Inflammatory macrophage (primary cell): ENCODE measurements around the gene ACTG1.
"Not testable (repeated sequence)": the region's sequence is repeated elsewhere in the genome, so short reads cannot be mapped to it uniquely, and the experiment has no call there.

Experiments
- DNase-seq, 2 donors: peaks; one replicate each; pipeline ENCODE4 v3.0.0-alpha.2; 2020 to 2022

Gene ACTG1

DNA sequence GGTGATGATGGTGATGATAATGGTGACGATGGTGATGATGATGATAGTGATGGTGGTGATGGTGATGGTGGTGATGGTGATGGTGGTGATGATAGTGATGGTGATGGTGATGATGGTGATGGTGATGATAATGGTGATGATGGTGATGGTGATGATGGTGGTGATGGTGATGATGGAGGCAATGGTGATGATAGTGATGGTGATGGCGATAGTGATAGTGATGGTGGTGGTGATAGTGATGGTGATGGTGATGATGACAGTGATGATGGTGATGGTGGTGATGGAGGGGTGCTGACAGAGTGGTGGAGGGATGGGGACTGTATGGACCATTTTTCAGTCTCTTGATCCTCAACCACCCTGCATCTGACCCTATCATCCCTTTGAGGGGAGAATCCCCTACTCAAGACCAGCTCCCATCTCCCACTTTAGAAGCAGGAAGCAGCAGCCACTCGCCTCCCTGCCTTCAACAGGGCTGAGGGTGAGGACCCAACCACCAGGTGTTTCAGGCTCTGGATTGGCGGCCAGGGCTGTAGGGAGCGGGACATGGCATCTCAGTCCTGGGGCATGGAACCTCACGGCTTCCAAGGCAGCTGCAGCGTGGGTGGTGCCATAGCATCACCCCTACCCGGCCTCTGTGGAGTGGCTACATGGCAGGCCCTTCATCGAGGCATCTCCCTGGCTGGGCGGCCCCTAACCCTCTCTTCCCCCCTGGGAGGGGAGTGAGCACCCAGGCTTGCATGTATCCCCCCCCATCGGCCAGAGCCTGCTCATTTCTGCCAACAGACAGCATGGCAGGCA lies 20.1 kb upstream of the ACTG1 start:
- no peak for DNase-seq

- DNase-seq = not testable (repeated sequence)
Observed at GRCh38 chr17:81531998-81532404, 19.4 kb upstream of the ACTG1 start.

GRCh38 chr17:81531013-81531412 lies 18.4 kb upstream of the ACTG1 start:
- DNase-seq = not testable (repeated sequence)

DNA sequence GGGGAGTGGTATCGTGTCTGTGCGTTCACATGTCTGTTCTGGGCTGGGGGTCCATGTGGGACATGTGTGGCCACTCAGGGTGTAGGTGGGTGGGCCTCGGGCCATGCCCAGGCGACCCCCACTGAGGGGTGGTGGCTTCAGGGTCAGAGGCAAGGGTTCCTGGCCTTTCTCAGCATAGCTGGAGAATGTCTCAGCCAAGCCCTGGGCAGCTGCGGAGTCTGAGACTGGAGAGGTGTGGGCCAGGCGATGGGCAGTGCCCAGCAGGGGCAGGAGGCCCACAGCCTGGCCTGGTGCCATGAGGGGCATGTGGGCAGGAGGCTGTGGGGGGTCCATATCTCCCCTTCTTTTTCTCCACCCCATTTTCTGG lies 16.8 kb upstream of the ACTG1 start:
- DNase-seq = no peak

- no peak for DNase-seq
Observed at GRCh38 chr17:81528651-81529436, 16.2 kb upstream of the ACTG1 start.

GRCh38 chr17:81528384-81528650 lies 15.7 kb upstream of the ACTG1 start:
- DNase-seq = no peak

DNA sequence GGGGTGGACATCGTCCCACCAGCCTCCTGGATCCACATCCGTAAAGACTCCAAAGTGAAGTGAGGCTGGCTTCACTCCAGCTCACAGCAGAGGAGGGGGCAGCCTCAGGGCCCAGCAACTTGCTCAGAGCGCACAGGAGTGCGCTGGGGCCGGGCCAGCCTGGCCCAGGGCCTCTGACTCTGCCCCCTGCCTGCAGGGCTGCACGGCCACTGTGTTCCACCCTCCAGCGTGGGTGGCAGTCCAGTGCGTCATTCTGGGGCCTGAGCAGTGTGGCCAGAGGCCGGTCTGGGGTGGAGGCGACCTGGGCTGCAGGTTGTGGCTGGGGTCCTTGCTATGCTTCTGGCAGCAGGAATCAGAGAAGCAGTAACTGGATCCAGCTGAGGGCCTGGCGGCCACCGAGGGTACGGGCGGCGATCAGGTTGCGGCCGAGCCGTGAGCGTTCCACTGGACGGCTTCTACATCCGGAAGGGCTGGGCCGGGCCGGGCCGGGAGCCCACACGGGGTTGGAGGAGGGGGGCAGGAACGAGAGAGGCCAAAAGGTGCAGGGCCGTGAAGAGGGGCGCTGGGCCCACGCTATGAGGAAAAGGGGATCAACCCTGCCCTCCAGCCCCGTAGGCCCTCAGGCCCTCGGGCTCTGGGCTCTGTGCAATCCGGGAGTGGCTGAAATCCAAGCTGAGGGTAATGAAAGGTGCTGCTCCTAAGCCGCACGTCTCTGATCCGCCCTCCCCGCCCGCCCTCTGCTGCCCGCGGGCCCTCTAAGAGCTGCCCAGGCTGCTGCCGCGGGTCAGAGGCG lies 15.2 kb upstream of the ACTG1 start, which contains the start of gene FSCN2:
Gene FSCN2 (plus strand): TSS at position 787 of the 793 bp plus-strand sequence. CDS start 155 bp downstream, outside the sequence.
- DNase-seq = no peak

GRCh38 chr17:81526662-81527571 lies 14.3 kb upstream of the ACTG1 start:
- no peak for DNase-seq

DNA sequence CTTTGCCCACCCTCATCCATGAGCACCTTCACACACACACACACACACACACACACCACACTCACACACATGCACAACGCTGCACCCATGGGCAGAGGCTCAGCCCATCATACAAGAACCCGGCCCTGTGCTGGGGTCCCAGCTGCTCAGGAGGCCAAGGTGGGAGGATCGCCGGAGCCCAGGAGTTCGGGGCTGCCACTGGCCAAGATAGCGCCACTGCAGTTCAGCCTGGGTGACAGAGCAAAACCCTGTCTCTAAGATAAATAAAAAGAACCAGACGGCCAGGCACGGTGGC lies 12.2 kb upstream of the ACTG1 start:
- DNase-seq = no peak

DNA sequence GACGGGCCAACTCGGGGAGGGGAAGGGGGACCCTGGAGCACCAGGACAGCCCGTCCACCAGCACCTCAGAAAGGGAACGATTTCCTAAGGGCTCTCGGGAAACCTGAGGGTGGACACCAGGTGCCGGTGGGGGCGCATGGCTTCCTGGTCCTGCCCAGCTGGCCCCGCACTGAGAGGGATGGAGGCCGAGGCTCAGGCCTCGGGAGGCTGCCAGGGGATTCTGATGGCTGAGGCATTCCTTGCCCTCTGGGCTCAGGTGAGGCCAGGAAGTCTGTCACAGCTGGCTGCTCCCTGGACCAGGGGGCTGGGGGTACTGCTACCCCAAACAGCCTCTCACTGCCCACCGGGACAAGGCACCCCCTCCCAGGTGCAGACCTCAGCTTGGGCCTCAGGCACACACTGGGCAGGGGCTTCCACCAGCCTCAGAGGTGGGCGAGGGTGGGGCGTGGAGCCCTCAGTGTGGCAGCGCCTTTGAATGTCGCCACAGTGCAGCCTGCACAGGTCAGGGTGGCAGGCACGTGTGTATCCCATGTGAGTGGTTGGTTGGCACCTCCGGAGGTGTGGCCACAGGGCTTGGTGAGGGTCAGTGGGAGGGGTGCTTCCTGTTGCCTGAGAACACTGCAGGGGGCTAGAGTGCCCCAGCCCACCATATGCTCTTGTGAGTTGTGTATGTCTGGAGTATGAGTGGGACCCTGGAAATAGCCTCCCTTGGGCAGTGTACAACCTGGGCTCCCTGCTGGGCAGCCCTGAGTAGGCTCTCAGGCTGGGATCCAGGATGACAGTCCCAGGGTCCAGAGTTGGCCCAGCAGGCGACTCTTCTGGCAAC lies 11.7 kb upstream of the ACTG1 start:
- no peak for DNase-seq

- DNase-seq = no peak
Observed at GRCh38 chr17:81523402-81524038, 10.9 kb upstream of the ACTG1 start.

DNA sequence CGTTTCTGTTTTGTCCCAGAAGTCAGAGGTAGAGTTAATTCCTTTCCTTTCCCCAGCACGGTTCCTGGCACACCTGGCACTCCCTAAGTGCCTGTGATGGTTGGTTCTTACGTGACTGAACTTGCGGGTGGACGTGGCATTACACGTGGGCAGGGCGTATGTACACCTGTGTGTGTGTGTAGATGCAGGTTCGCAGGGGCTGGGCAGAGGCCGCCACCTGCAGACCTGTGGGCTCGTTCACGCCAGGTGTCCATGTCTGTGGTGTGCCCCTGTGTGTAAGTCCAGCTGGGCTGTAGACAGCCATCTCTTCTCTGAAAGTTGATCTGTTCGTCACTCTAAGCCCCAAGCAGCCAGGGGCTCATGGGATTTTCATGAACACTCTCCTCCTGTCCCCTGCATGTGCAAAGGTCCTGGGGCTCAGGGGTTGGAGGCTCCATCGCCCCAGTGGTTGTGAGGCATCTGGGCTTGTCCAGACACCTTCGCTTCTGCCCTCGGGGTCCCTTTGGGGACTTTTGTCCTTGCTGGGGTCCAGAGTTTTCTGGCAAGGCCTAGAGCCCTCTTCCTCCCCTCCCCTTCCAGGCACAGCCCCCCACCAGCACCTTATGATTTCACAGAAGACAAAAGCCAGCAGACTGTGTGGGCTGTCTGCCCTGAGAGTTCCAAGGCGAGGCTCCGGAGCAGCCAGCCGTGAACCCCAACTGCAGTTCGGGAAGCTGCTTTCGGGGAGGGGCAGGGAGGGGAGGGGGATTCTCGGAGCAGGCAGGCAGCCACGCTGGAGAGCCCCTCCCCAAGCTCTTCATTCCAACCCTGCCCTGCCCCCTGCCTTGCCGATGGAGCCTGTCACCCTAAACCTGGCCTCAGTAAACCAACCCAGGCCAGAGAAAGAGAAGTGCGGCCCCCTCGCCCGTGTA lies 10.1 kb upstream of the ACTG1 start:
- peak in 1 of 2 donors; percentile 42 for DNase-seq

DNA sequence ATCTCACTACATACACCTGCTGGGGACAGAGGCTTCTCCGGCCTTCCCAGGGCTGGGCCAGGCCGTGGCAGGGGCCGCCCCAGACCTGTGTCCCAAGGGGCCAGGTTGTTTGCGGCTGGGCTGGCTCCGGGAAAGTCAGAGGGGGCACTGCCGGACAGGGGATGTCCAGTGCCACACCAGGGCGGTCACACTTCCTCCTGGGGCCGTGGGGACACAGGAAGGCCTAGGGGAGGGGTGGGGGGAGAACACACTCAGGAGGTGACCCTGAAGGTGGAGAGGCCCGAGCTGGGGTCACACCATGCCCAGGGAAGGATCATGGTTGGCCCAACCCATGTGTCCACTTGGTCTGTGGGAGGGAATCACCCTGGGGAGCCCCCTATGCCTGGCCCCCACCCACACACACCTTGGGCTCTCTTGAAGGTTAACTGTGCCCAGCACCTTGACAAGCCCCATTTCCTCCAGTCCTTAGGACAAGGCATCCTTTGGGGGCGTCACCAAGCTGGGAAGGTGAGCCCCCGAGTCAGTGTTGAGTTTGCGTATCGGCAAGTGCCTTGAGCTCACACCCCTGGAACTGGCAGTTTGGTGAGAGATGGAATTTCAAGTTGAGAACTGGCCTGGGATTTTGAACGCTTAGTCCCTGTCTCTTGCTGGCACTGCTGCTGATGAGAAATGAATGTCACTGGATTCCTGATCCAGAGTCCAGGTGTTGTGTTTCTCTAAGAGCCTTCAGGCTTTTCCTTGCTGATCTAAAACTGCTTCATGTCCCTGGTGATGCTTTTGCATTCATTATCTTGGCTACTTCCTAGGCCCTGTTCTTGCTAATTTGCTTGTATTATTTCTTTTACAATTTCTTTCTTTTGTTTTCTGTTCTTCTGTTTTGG lies 7.7 kb upstream of the ACTG1 start:
- DNase-seq = no peak

GRCh38 chr17:81519284-81520020 lies 6.9 kb upstream of the ACTG1 start:
- peak in 1 of 2 donors; percentile 35 for DNase-seq

DNA sequence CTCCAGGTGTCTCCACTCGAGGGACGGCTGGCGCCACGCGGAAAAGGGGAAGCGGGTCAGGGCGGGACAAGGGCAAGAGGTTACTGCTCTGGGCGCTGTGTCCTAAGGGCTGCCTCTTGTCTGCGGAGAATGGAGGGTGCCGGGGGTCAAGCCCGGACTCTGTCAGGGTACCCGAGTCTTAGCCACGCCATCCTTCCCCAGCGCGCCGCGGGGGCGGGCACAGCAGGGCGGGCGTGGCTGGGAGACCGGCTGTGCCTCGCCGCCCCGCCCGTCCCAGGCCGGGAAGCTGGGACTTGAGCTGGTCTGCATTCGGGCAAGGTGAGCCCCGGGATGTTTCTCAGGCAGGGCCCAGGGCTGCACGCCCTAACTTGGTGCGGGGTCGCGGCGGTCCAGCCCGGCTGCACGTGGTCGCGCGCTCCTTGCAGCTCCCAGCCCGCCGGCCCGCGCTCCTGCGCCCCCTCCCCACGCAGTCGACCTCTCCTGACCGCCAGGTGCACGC lies 6.2 kb upstream of the ACTG1 start:
- peak; percentile 37 for DNase-seq

DNA sequence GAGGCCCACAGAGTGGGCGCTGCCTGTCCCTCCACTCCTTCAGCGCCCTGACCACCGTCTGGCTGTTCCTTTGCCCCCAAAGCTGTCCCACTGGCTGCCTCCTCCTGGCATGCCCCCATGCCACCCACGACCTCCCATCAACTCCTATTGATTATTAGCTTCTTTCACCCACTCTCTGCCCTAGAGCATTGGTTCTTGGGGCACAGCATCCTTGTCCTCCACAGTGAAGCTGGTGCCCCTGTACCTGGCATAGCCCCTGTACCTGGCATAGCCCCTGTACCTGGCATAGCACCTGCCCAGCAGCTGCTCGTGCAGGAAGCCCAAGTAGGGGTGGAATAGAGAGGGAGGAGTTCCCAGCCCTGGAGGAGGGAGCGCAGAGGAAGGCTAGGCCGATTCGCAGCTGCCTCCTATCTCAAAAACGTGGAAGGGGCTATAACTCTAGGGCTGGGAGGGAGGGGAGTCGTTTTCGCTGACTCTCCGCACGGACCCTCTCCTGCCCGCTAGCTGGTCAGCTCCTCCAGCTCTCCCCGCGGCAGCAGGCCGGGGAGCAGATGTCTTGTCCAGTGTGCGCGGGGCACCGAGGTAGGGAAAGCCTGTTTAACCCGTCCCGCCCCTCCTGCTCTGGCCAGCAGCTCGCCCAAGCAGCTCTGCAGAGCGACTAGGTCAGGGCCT lies 5.7 kb upstream of the ACTG1 start:
- DNase-seq = no peak
